OCI-LY7 (cell line): ENCODE data around the gene ATXN1. TPM values are rescaled to one million over a fixed set of nuclear protein-coding genes. Genes with fewer than 3 reads are reported as not detected.
A peak's percentile ranks its signal among the peaks of the same experiment; 100 is the strongest.

Source experiments
- BruUV-seq: library from RNA; stranded (reverse); fragments of 400-500 nt; replicated peaks from 2 replicates; lab custom pipeline; 2021; lab: Mats Ljungman, UMichigan
- CTCF ChIA-PET: fragments of 300-600 bp; sonication (Branson Sonifier 250); formaldehyde crosslinking; loops from one replicate; lab custom pipeline; 2022; ENCODE audit warnings: antibody characterized with exemption; ENCODE audit not compliant: unreplicated experiment; lab: Charles Lee
- POLR2A ChIA-PET: fragments of 300-600 bp; sonication (Branson Sonifier 250); formaldehyde crosslinking; loops from one replicate; lab custom pipeline; 2022; ENCODE audit warnings: antibody characterized with exemption; lab: Charles Lee
- DNase-seq: peaks from one replicate; pipeline ENCODE4 v3.0.0-alpha.2; 2015; ENCODE audit warnings: low spot score
- H2AFZ ChIP-seq: fragments of 200-600 bp; sonication (generic), shearing (Covaris generic); 2 replicates; pipeline ENCODE4 v1.6.1; 2014; ENCODE audit warnings: mild to moderate bottlenecking, antibody characterized with exemption, low read length, moderate library complexity
- H3K27ac ChIP-seq: fragments of 200-600 bp; sonication (generic); 2 replicates; pipeline ENCODE4 v1.5.1; 2014; ENCODE audit warnings: mixed run types, low read depth, mild to moderate bottlenecking, moderate library complexity, low read length, inconsistent platforms; ENCODE audit not compliant: poor library complexity, severe bottlenecking
- H3K36me3 ChIP-seq: fragments of 200-600 bp; sonication (generic); 2 replicates; pipeline ENCODE4 v1.6.1; 2014; ENCODE audit warnings: mild to moderate bottlenecking, antibody characterized with exemption, low read length, moderate library complexity, mixed read lengths; ENCODE audit not compliant: insufficient read depth
- H3K4me1 ChIP-seq: fragments of 200-600 bp; sonication (generic); 2 replicates; pipeline ENCODE4 v1.5.1; 2014; ENCODE audit warnings: mild to moderate bottlenecking, low read length; ENCODE audit not compliant: insufficient read depth, poor library complexity, severe bottlenecking
- H3K4me2 ChIP-seq: fragments of 200-600 bp; sonication (generic); 2 replicates; pipeline ENCODE4 v1.6.1; 2014; ENCODE audit warnings: mild to moderate bottlenecking, low read length
- H3K4me3 ChIP-seq: fragments of 200-600 bp; sonication (generic); 2 replicates; pipeline ENCODE4 v1.5.1; 2014; ENCODE audit warnings: mild to moderate bottlenecking, low read depth, low read length; ENCODE audit not compliant: poor library complexity, severe bottlenecking
- H3K79me2 ChIP-seq: fragments of 200-600 bp; sonication (generic); 2 replicates; pipeline ENCODE4 v1.6.1; 2016; ENCODE audit warnings: low read depth, mild to moderate bottlenecking, low read length, moderate library complexity, mixed read lengths; ENCODE audit not compliant: insufficient read depth
- H3K9me2 ChIP-seq: fragments of 200-600 bp; sonication (generic); 2 replicates; pipeline ENCODE4 v1.6.1; 2016; ENCODE audit warnings: mild to moderate bottlenecking, low read length, mixed read lengths; ENCODE audit not compliant: insufficient read depth
- H3K9me3 ChIP-seq: fragments of 200-600 bp; sonication (generic); 2 replicates; pipeline ENCODE4 v1.6.1; 2014; ENCODE audit warnings: mild to moderate bottlenecking, mixed run types, low read length, mixed read lengths
- H4K20me1 ChIP-seq: fragments of 200-600 bp; sonication (generic); 2 replicates; pipeline ENCODE4 v1.6.1; 2014; ENCODE audit warnings: mild to moderate bottlenecking, antibody characterized with exemption, low read length, moderate library complexity, mixed read lengths; ENCODE audit not compliant: insufficient read depth
- EZH2phosphoT487 ChIP-seq: fragments of 200-600 bp; sonication (generic); IDR thresholded peaks from 2 replicates; pipeline ENCODE4 v1.6.1; 2018; ENCODE audit warnings: low read depth, borderline replicate concordance, mild to moderate bottlenecking, mixed run types, antibody characterized with exemption, low read length, moderate library complexity, mixed read lengths
- intact Hi-C: fragments of 100-400 bp; cut with micrococcal nuclease; formaldehyde crosslinking; loops from one replicate; pipeline ENCODE4 v1.10.0; 2022; ENCODE audit not compliant: unreplicated experiment
- total RNA-seq, 2 experiments: library from RNA; depleted of rRNA in 1 of 2; stranded (reverse); fragments of >200 nt in 1 of 2; shearing (Covaris generic) in 1 of 2; gene quantifications; 2 replicates each; pipeline ENCODE4 v1.2.3, GENCODE V29; 2014 to 2022
- TF ChIP-seq, protein P1 (sequence below): fragments of 200-600 bp; sonication (generic); conservative IDR thresholded peaks from 2 replicates; pipeline ENCODE4 v1.5.1; 2014; ENCODE audit warnings: mild to moderate bottlenecking, antibody characterized with exemption, low read length, moderate library complexity, mixed read lengths

ATXN1 gene
- total RNA-seq, 2 experiments from 2014 or later = not detected

DNA sequence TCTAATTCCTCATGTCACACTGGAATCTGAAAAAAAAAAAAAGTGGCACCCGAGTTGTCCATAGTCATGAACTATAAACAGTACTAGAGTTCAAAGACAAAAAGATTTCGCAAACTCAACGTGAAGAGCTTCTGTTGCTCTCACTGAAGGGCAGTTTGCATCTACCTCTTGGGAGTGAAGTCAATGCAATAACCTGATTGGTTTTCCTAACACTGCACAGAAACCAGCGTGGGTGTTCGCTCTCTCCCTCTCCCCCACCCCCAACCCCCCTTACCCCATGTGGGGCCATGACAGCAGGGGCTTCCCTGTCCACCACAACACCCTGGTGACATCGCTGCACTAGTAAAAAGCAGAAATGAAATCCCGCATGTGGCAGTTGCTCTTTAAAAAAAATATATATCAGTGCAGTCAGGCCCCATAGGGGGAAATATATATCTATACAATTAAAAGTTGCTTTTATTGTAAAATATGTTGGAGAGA lies 456.0 kb downstream of the ATXN1 start:
- CTCF ChIA-PET = no interaction called here
- POLR2A ChIA-PET = no interaction called here
- no peak overlapping the region for H3K27ac ChIP-seq

GRCh38 chr6:16302721-16303552 lies 458.3 kb downstream of the ATXN1 start:
- Histone ChIP-seq H2AFZ (no peak overlapping the region), H3K9me2 (no peaks in the 10 kb centered on the region), H3K36me3 (no peaks in the 10 kb centered on the region), H3K79me2 (no peaks in the 10 kb centered on the region), H3K9me3 (no peaks in the 10 kb centered on the region), H3K4me3 (no peak overlapping the region), H3K4me1 (no peaks in the 10 kb centered on the region), H4K20me1 (no peaks in the 10 kb centered on the region), H3K27ac (no peak overlapping the region), H3K4me2 (no peak overlapping the region)
- TF ChIP-seq EZH2phosphoT487 = no peak
- TF ChIP-seq, protein P1, sequence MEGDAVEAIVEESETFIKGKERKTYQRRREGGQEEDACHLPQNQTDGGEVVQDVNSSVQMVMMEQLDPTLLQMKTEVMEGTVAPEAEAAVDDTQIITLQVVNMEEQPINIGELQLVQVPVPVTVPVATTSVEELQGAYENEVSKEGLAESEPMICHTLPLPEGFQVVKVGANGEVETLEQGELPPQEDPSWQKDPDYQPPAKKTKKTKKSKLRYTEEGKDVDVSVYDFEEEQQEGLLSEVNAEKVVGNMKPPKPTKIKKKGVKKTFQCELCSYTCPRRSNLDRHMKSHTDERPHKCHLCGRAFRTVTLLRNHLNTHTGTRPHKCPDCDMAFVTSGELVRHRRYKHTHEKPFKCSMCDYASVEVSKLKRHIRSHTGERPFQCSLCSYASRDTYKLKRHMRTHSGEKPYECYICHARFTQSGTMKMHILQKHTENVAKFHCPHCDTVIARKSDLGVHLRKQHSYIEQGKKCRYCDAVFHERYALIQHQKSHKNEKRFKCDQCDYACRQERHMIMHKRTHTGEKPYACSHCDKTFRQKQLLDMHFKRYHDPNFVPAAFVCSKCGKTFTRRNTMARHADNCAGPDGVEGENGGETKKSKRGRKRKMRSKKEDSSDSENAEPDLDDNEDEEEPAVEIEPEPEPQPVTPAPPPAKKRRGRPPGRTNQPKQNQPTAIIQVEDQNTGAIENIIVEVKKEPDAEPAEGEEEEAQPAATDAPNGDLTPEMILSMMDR = no peak
- intact Hi-C loops = no loop called here
- ChIA-PET POLR2A (interaction anchor here (0.6 kb wide), 1 partner anchor 1215 kb away, joined by 3 read pairs; no protein-coding TSS in a partner anchor), CTCF (no interaction called here)
- BruUV-seq = no TSS peak
- DNase-seq = no peak

More for the DNA sequence above, 456.0 kb downstream of the ATXN1 start:
- no TSS peak for BruUV-seq
- Histone ChIP-seq H3K4me2 (no peak overlapping the region), H3K36me3 (no peaks in the 10 kb centered on the region), H3K4me3 (no peak overlapping the region), H3K79me2 (no peaks in the 10 kb centered on the region), H3K4me1 (no peaks in the 10 kb centered on the region), H2AFZ (no peak overlapping the region), H4K20me1 (no peaks in the 10 kb centered on the region), H3K9me2 (no peaks in the 10 kb centered on the region), H3K9me3 (no peaks in the 10 kb centered on the region)
- intact Hi-C loops = no loop called here
- DNase-seq = no peak
- TF ChIP-seq EZH2phosphoT487 = no peak
- TF ChIP-seq, protein P1 = no peak

DNA sequence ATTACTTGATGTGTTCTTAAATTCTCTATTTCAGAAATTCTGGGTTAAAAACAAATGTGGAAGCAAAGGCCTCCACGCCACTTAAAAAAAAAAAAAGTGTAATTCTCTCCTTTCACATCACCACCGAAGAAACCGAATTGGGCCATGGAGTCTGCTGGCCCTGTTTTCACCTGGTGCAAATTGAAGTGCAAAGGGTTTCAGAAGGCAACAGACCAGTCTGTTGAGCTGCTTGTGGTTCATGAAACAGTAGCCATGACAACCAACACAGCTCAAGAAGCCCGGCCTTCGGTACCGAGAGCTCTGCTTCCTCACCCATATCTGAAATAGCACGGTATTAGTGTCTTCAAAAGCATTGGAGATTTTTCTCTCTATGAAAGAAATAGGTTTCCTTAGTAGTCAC lies 459.7 kb downstream of the ATXN1 start:
- CTCF ChIA-PET = no interaction called here
- H3K9me3 ChIP-seq = no peaks in the 10 kb centered on the region
- no TSS peak for BruUV-seq
- H3K79me2 ChIP-seq = no peaks in the 10 kb centered on the region
- no peak overlapping the region for H3K4me2 ChIP-seq
- no peak overlapping the region for H3K27ac ChIP-seq
- TF ChIP-seq, protein P1 = no peak
- 0 out of 2 replicates have a peak, but pooled peaks have one; percentile 34 for TF ChIP-seq EZH2phosphoT487
- no peaks in the 10 kb centered on the region for H3K4me1 ChIP-seq
- intact Hi-C loops = no loop called here
- H2AFZ ChIP-seq = no peak overlapping the region
- H4K20me1 ChIP-seq = no peaks in the 10 kb centered on the region
- POLR2A ChIA-PET = interaction anchor here (0.8 to 0.9 kb wide), 2 partner anchors 22 to 61 kb away, joined by 3 read pairs; no protein-coding TSS in a partner anchor
- no peak for DNase-seq
- H3K4me3 ChIP-seq = no peak overlapping the region
- no peaks in the 10 kb centered on the region for H3K9me2 ChIP-seq
- no peaks in the 10 kb centered on the region for H3K36me3 ChIP-seq
